ENCODE data around the gene RAD51D.
"Not testable (repeated sequence)": the region's sequence is repeated elsewhere in the genome, so short reads cannot be mapped to it uniquely, and the experiment has no call there.

RAD51D gene

GRCh38 chr17:35119370-35120165 lies at the start of gene RAD51D:
TSS of gene RAD51D (minus strand) at chr17:35119860. CDS start at chr17:35119613, 247 bp downstream.
- peak; percentile 74 for DNase-seq

GRCh38 chr17:35167666-35168065 lies 48.0 kb upstream of the RAD51D start:
- no peak for DNase-seq

- no peak for DNase-seq
Measured at GRCh38 chr17:35167046-35167445, 47.4 kb upstream of the RAD51D start.

GRCh38 chr17:35166526-35166925 lies 46.9 kb upstream of the RAD51D start:
- DNase-seq, result no peak

GRCh38 chr17:35164716-35165115 lies 45.1 kb upstream of the RAD51D start:
- no peak for DNase-seq

- DNase-seq, result no peak
Measured at GRCh38 chr17:35163886-35164285, 44.2 kb upstream of the RAD51D start.

- no peak for DNase-seq
Measured at GRCh38 chr17:35162755-35163154, 43.1 kb upstream of the RAD51D start.

- no peak for DNase-seq
Measured at GRCh38 chr17:35161281-35161761, 41.7 kb upstream of the RAD51D start.

- no peak for DNase-seq
Measured at GRCh38 chr17:35160354-35161201, 40.9 kb upstream of the RAD51D start.

- no peak for DNase-seq
Measured at GRCh38 chr17:35159940-35160339, 40.3 kb upstream of the RAD51D start.

GRCh38 chr17:35155246-35155645 lies 35.6 kb upstream of the RAD51D start:
- DNase-seq, result no peak

- no peak for DNase-seq
Measured at GRCh38 chr17:35154196-35155165, 34.8 kb upstream of the RAD51D start.

- DNase-seq, result no peak
Measured at GRCh38 chr17:35152421-35153140, 32.9 kb upstream of the RAD51D start.

- not testable (repeated sequence) for DNase-seq
Measured at GRCh38 chr17:35151080-35151479, 31.4 kb upstream of the RAD51D start.

GRCh38 chr17:35149941-35150340 lies 30.3 kb upstream of the RAD51D start:
- DNase-seq, result no peak

- no peak for DNase-seq
Measured at GRCh38 chr17:35148144-35148543, 28.5 kb upstream of the RAD51D start.

GRCh38 chr17:35147375-35147905 lies 27.8 kb upstream of the RAD51D start, which contains the start of gene UNC45B:
TSS of gene UNC45B (plus strand) at chr17:35147817. CDS start at chr17:35148264, 447 bp downstream.
- no peak for DNase-seq

- no peak for DNase-seq
Measured at GRCh38 chr17:35146214-35146833, 26.7 kb upstream of the RAD51D start.

- DNase-seq, result no peak
Measured at GRCh38 chr17:35144840-35145239, 25.2 kb upstream of the RAD51D start.

- DNase-seq, result no peak
Measured at GRCh38 chr17:35142467-35142796, 22.8 kb upstream of the RAD51D start.
